ENCODE results near the gene DCLRE1B. TPM values are rescaled to one million over a fixed set of nuclear protein-coding genes. Genes with fewer than 3 reads are reported as not detected.

The DCLRE1B gene
- total and polyA plus RNA-seq, 9 of the 15 experiments (the other 6 are each of a cell fraction or from before 2014, with no cell fraction given), result 10.6 to 28.8 (median 17.2) TPM

DNA sequence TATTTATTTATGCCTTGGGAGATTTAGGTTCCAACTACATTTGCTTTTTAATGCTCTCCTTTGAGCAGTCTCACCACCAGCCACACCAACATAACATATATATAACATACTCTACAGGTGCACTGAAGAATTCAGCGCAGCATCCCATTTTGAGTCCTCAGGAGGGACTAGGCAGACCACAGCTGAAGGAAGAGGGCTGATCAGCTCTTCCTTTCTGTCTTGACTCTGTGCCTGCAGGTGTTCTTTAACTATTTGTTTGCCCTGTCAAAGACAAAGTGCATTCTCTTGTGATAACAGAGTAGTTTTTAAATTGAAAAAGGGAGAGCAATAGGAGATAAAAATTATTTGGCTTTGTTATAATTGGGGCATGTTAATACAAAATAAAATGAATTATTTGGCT lies 41.0 kb downstream of the DCLRE1B start (continued):
- TF ChIP-seq SPI1 (IDR thresholded peaks at IDR 0.05; ENCODE audit: borderline replicate concordance, low read depth, low read length), result no peak
- no peak for TF ChIP-seq FOXP4 (CRISPR knock-in tag; IDR thresholded peaks at IDR 0.05; ENCODE audit: borderline replicate concordance)

- Histone ChIP-seq H2AFZ (ENCODE audit: low read depth, low read length) (no peak overlapping the region), H3K79me2 (ENCODE audit: control insufficient read depth, insufficient read depth, low read length) (peaks cover 94% of the 10 kb centered on the region)
Observed at GRCh38 chr1:113946678-113947387, 41.7 kb downstream of the DCLRE1B start.

More at GRCh38 chr1:113946678-113947387, 41.7 kb downstream of the DCLRE1B start:
- CTCF ChIA-PET (ENCODE audit: low intra/inter-chr PET ratio), result no interaction called here
- no peak overlapping the region for H3K4me3 ChIP-seq
- H3K9me3 ChIP-seq (replicated peaks; ENCODE audit: control insufficient read depth, insufficient read depth, low read depth, low read length), result no peaks in the 10 kb centered on the region
- WGBS (ENCODE audit: insufficient coverage, low coverage, missing lambda C conversion rate), result 28% methylated on average over 3 of the region's 3 CpGs
- TF ChIP-seq SP1 (CRISPR knock-in tag; IDR thresholded peaks at IDR 0.05) (0 out of 2 replicates have a peak, but pooled peaks have one; percentile 0), ZNF436 (CRISPR knock-in tag; IDR thresholded peaks at IDR 0.05) (no peak)
- FAIRE-seq, result peak; percentile 49
- ATAC-seq, result peak; percentile 64
- H3K4me1 ChIP-seq (replicated peaks in 1 of 2; ENCODE audit: control insufficient read depth in 2 of 2, insufficient read depth in 2 of 2, low read length in 2 of 2), result peaks cover 11 to 27% of the 10 kb centered on the region in 2 experiments; a peak in 4 of 5 replicates
- no peaks in the 10 kb centered on the region for H4K20me1 ChIP-seq (replicated peaks; ENCODE audit: control insufficient read depth, insufficient read depth, low read length)
- no peaks in the 10 kb centered on the region for H3K27me3 ChIP-seq (ENCODE audit: control insufficient read depth in 2 of 2, insufficient read depth in 2 of 2, low read length in 2 of 2)
- in situ Hi-C loops (cut with MboI), result no loop called here
- H3K9ac ChIP-seq (ENCODE audit: insufficient read depth in 1 of 2, low read depth in 2 of 2, low read length in 2 of 2), result 0 out of 4 replicates have a peak overlapping the region, but pooled peaks of 1 of the 2 experiments have one; percentile 0
- POLR2A ChIA-PET, result interaction anchor here (0.7 to 5.3 kb wide), 10 partner anchors 8 to 874 kb away, joined by 3 to 65 read pairs (median 4); partner anchors contain the start of genes HIPK1 and LRIG2
- DNase-seq (ENCODE audit: extremely low read depth in 1 of 4, low spot score in 3 of 4), result peak in 2 of 4 experiments; percentile 44 to 51
- intact Hi-C loops (cut with micrococcal nuclease), result loop anchor here (5.0 kb wide), 1 partner anchor 110 kb away; no protein-coding TSS in a partner anchor
- no TSS peak for BruUV-seq (replicated peaks)
- H3K4me2 ChIP-seq (ENCODE audit: insufficient read depth, low read length), result 0 out of 2 replicates have a peak overlapping the region, but pooled peaks have one; percentile 14
- H3K27ac ChIP-seq (ENCODE audit: extremely low read depth, low read depth, low read length), result peak overlapping the region; percentile 12; the same call in 2 of the 3 replicates
- H3K36me3 ChIP-seq (ENCODE audit: control insufficient read depth, insufficient read depth, low read length), result peaks cover 44% of the 10 kb centered on the region; the same call in 2 of the 3 replicates
- H3K9me1 ChIP-seq (ENCODE audit: control insufficient read depth, insufficient read depth, low read length), result no peaks in the 10 kb centered on the region

All from K562 (cell line).